Hepatocyte (in vitro differentiated cells): Measurements from ENCODE around the gene PAH. TPM values are rescaled to one million over a fixed set of nuclear protein-coding genes. Genes with fewer than 3 reads are reported as not detected.
A peak's percentile ranks its signal among the peaks of the same experiment; 100 is the strongest.

Source experiments
- DNase-seq: peaks from one replicate; pipeline ENCODE4 v3.0.0-alpha.2; 2016; ENCODE audit warnings: low spot score
- H2AFZ ChIP-seq: fragments of 200-600 bp; sonication (generic); 2 replicates; pipeline ENCODE4 v1.6.0; 2016; ENCODE audit warnings: antibody characterized with exemption, mild to moderate bottlenecking
- H3K27ac ChIP-seq: fragments of 200-600 bp; sonication (generic); 2 replicates; pipeline ENCODE4 v1.5.1; 2016; ENCODE audit warnings: mild to moderate bottlenecking
- H3K27me3 ChIP-seq: fragments of 200-600 bp; sonication (generic); 2 replicates; pipeline ENCODE4 v1.6.1; 2016
- H3K36me3 ChIP-seq: fragments of 200-600 bp; sonication (generic); replicated peaks from 2 replicates; pipeline ENCODE4 v1.5.1; 2016; ENCODE audit warnings: low read depth; ENCODE audit not compliant: insufficient read depth
- H3K4me1 ChIP-seq: fragments of 200-600 bp; sonication (generic); 2 replicates; pipeline ENCODE4 v1.5.1; 2016; ENCODE audit warnings: mild to moderate bottlenecking, moderate library complexity; ENCODE audit not compliant: insufficient read depth
- H3K4me2 ChIP-seq: fragments of 200-600 bp; sonication (generic); 2 replicates; pipeline ENCODE4 v1.6.0; 2016
- H3K4me3 ChIP-seq: fragments of 200-600 bp; sonication (generic); 2 replicates; pipeline ENCODE4 v1.5.1; 2016; ENCODE audit warnings: mild to moderate bottlenecking
- H3K79me2 ChIP-seq: fragments of 200-600 bp; sonication (generic); 2 replicates; pipeline ENCODE4 v1.6.0; 2017; ENCODE audit warnings: mild to moderate bottlenecking
- H3K9me2 ChIP-seq: fragments of 200-600 bp; sonication (generic); replicated peaks from 2 replicates; pipeline ENCODE4 v1.6.0; 2017; ENCODE audit warnings: mild to moderate bottlenecking; ENCODE audit not compliant: insufficient read depth
- H3K9me3 ChIP-seq: fragments of 200-600 bp; sonication (generic); 2 replicates; pipeline ENCODE4 v1.5.1; 2016; ENCODE audit warnings: low read depth, mild to moderate bottlenecking
- H4K20me1 ChIP-seq: fragments of 200-600 bp; sonication (generic); 2 replicates; pipeline ENCODE4 v1.6.0; 2016; ENCODE audit warnings: mild to moderate bottlenecking; ENCODE audit not compliant: insufficient read depth, poor library complexity, severe bottlenecking
- CTCF ChIP-seq: fragments of 200-600 bp; sonication (generic); IDR thresholded peaks from 2 replicates; pipeline ENCODE4 v1.5.1; 2016; ENCODE audit warnings: antibody characterized with exemption, mild to moderate bottlenecking; ENCODE audit not compliant: poor library complexity
- EZH2 ChIP-seq: fragments of 200-600 bp; sonication (generic); IDR thresholded peaks from 2 replicates; pipeline ENCODE4 v1.6.1; 2016; ENCODE audit warnings: antibody characterized with exemption, mild to moderate bottlenecking, borderline replicate concordance
- EZH2phosphoT487 ChIP-seq: fragments of 200-600 bp; sonication (generic); IDR thresholded peaks from one replicate; pipeline ENCODE4 v1.6.1; 2018; ENCODE audit warnings: antibody characterized with exemption, mild to moderate bottlenecking, low read depth, moderate library complexity; ENCODE audit not compliant: unreplicated experiment, severe bottlenecking
- WGBS: methylation state at CpG from one replicate; pipeline ENCODE4 v1.1.6; 2016; ENCODE audit warnings: low lambda C conversion rate; ENCODE audit errors: missing lambda C conversion rate; 5-methylcytosine and 5-hydroxymethylcytosine counted together
- polyA plus RNA-seq: library from polyadenylated mRNA; unstranded; fragments of >200 nt; fragmentation: Nextera tagmentation; extraction: Ambion mirVana; gene quantifications from 2 replicates; pipeline ENCODE4 v1.2.1, GENCODE V29; 2016
- total RNA-seq: library from RNA; depleted of rRNA; stranded (reverse); fragments of >200 nt; gene quantifications from 2 replicates; pipeline ENCODE4 v1.2.3, GENCODE V29; 2014

PAH gene
- total and polyA plus RNA-seq, 2 experiments from 2014 or later, result 76.1 to 203 TPM

GRCh38 chr12:102939670-102940222 is 22.7 kb upstream of the PAH start:
- no peaks in the 10 kb centered on the region for H3K4me1 ChIP-seq
- no peaks in the 10 kb centered on the region for H3K27me3 ChIP-seq
- no peak overlapping the region for H3K4me3 ChIP-seq
- H2AFZ ChIP-seq, result no peak overlapping the region
- H3K36me3 ChIP-seq, result no peaks in the 10 kb centered on the region
- no peak overlapping the region for H3K4me2 ChIP-seq
- WGBS, result 89% methylated on average over 2 of the region's 2 CpGs
- peak; percentile 30 for TF ChIP-seq CTCF
- no peak for TF ChIP-seq EZH2
- no peaks in the 10 kb centered on the region for H3K9me3 ChIP-seq
- H3K9me2 ChIP-seq, result no peaks in the 10 kb centered on the region
- no peak overlapping the region for H3K27ac ChIP-seq
- H4K20me1 ChIP-seq, result no peaks in the 10 kb centered on the region
- DNase-seq, result no peak
- no peaks in the 10 kb centered on the region for H3K79me2 ChIP-seq

DNA sequence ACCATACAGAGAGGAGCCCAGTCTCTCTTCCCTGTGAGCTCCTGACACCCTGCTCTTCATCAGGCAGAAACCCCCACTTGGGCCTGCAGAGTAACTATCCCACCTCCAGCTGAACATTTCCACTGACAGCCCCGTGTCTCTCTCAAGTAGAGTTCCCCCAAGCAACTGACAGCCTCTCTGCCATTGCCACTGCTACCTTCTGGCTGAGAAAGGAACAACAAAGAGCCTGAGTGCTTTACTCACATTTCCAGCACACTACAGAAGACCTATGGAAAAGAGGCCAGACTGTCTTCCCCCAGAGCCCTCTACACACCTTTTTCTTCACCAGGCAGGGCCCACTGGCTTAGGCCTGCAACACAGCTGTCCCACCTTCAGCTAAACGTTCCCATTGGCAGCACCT is 22.0 kb upstream of the PAH start:
- Histone ChIP-seq H3K36me3 (no peaks in the 10 kb centered on the region), H3K4me2 (no peak overlapping the region), H3K9me2 (no peaks in the 10 kb centered on the region), H3K27ac (no peak overlapping the region), H3K79me2 (no peaks in the 10 kb centered on the region), H3K9me3 (no peaks in the 10 kb centered on the region), H3K27me3 (no peaks in the 10 kb centered on the region), H4K20me1 (no peaks in the 10 kb centered on the region), H3K4me3 (no peak overlapping the region), H2AFZ (no peak overlapping the region), H3K4me1 (no peaks in the 10 kb centered on the region)
- no peak for DNase-seq
- WGBS, result 63% methylated on average over 2 of the region's 2 CpGs
- TF ChIP-seq EZH2, result no peak
- TF ChIP-seq CTCF, result no peak
- no peak for TF ChIP-seq EZH2phosphoT487

DNA sequence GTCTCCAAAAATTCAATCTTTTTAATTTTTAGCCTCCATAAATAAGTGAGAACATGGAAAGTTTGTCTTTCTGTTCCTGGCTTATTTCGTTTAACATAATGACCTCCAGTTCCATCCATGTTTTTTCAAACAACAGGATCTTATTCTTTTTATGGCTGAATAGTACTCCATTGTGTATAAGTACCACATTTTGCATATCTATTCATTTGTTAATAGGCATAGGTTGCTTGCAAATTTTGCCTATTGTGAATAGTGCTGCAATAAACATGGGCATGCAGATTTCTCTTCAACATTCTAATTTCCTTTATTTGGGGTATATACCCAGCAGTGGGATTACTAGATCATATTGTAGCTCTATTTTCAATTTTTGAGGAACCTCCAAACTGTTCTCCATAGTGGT is 16.1 kb upstream of the PAH start:
- TF ChIP-seq CTCF, result no peak
- no peak for TF ChIP-seq EZH2phosphoT487
- TF ChIP-seq EZH2, result no peak

GRCh38 chr12:102927220-102927619 is 10.2 kb upstream of the PAH start:
- no peak overlapping the region for H2AFZ ChIP-seq
- H3K4me2 ChIP-seq, result no peak overlapping the region
- no peak for DNase-seq
- H3K36me3 ChIP-seq, result no peaks in the 10 kb centered on the region
- H3K27ac ChIP-seq, result no peak overlapping the region
- H3K4me3 ChIP-seq, result no peak overlapping the region
- no peaks in the 10 kb centered on the region for H3K4me1 ChIP-seq
- no peaks in the 10 kb centered on the region for H3K9me3 ChIP-seq
- no peaks in the 10 kb centered on the region for H3K27me3 ChIP-seq
- no peaks in the 10 kb centered on the region for H3K79me2 ChIP-seq
- TF ChIP-seq EZH2 (no peak), EZH2phosphoT487 (no peak), CTCF (no peak)
- H3K9me2 ChIP-seq, result no peaks in the 10 kb centered on the region
- H4K20me1 ChIP-seq, result no peaks in the 10 kb centered on the region

More for the DNA sequence above, 16.1 kb upstream of the PAH start:
- Histone ChIP-seq H4K20me1 (no peaks in the 10 kb centered on the region), H3K36me3 (no peaks in the 10 kb centered on the region), H3K27me3 (no peaks in the 10 kb centered on the region), H3K79me2 (no peaks in the 10 kb centered on the region), H2AFZ (no peak overlapping the region), H3K9me2 (no peaks in the 10 kb centered on the region), H3K4me3 (no peak overlapping the region), H3K9me3 (no peaks in the 10 kb centered on the region), H3K4me2 (no peak overlapping the region), H3K27ac (no peak overlapping the region), H3K4me1 (no peaks in the 10 kb centered on the region)
- 73% methylated on average over 1 of the region's 1 CpG for WGBS
- no peak for DNase-seq
